ENCODE data around the gene ZNF646. TPM values are rescaled to one million over a fixed set of nuclear protein-coding genes. Genes with fewer than 3 reads are reported as not detected.

Gene ZNF646
- total RNA-seq, 4 donors from 2014 or later = 12.0 to 26.7 (median 23.5) TPM

DNA sequence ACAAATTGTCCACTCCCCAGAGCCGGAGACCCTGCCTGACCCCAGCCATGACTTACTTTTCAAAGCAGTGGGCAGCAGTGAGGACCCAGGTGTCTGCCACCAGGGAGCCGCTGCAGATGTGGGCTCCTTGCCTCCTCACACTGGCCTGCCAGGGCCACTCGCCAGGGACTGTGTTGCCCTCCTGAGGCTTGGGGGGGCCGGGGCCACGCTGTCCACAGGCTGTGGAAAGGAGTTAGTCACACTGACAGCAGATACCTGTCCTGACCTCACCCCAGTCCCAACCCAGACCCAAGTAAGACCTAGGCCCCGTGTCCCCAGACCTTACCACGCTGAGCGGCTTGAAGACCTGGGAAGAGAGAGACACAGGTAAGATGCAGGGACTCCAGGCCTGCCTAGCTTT is 13.3 kb downstream of the ZNF646 start:
- in situ Hi-C loops (cut with MboI; ENCODE audit: low pct_ligation_motif_present in 1 of 4, low pct_unique_long_range_greater_than_20kb in 1 of 4, low sequenced_read_pairs in 3 of 4) = no loop called here

DNA sequence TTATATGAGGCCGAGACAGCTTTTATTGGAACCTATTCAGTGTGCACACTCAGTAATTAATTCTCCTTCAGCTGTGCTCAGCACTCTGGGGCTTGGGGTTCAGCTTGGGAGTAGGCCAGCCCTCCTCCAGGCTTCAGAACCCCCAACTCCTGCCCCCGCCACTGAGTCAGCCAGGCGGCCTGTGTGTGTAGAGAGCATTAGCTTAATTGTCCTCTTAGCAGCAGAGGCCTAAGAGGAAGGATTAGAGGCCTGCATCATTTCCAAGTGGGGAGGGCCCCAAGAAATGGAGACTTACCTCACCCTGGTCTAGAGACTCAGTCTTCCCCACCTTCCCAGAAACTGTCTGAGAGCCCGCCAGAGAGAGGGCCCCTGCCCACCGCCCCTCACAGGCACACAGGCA is 13.7 kb downstream of the ZNF646 start:
- in situ Hi-C loops (cut with MboI; ENCODE audit: low pct_ligation_motif_present in 1 of 4, low pct_unique_long_range_greater_than_20kb in 1 of 4, low sequenced_read_pairs in 3 of 4) (no loop called here), intact Hi-C loops (cut with DNase I; ENCODE audit: low total_unique reads) (no loop called here)
- TF ChIP-seq EP300 (IDR thresholded peaks at IDR 0.05; ENCODE audit: low read depth) (no peak), CTCF (IDR thresholded peaks at IDR 0.05) (no peak), POLR2A (IDR thresholded peaks at IDR 0.05) (no peak), POLR2AphosphoS5 (IDR thresholded peaks at IDR 0.05) (no peak)
- H3K27me3 ChIP-seq = no peaks in the 10 kb centered on the region
- H3K27ac ChIP-seq = no peak overlapping the region
- H3K4me3 ChIP-seq = no peak overlapping the region
- H3K36me3 ChIP-seq = no peaks in the 10 kb centered on the region
- peaks cover 0 to 2% (median 1%) of the 10 kb centered on the region in 4 donors for H3K4me1 ChIP-seq
- WGBS, 2 donors (ENCODE audit: low coverage in 1 of 2) = 20 to 86% methylated on average over 1 to 5 of the region's 5 CpGs
- DNase-seq = no peak
- H3K9me3 ChIP-seq = no peaks in the 10 kb centered on the region

More for the DNA sequence above, 13.3 kb downstream of the ZNF646 start:
- DNase-seq = no peak
- no peak overlapping the region for H3K27ac ChIP-seq
- no peaks in the 10 kb centered on the region for H3K36me3 ChIP-seq
- H3K4me1 ChIP-seq = no peaks in the 10 kb centered on the region
- H3K27me3 ChIP-seq = no peaks in the 10 kb centered on the region
- TF ChIP-seq CTCF (IDR thresholded peaks at IDR 0.05) (no peak), POLR2AphosphoS5 (IDR thresholded peaks at IDR 0.05) (no peak), EP300 (IDR thresholded peaks at IDR 0.05; ENCODE audit: low read depth) (no peak), POLR2A (IDR thresholded peaks at IDR 0.05) (no peak)
- no peak overlapping the region for H3K4me3 ChIP-seq
- 92 to 100% methylated on average over 3 to 5 of the region's 8 CpGs for WGBS, 2 donors (ENCODE audit: low coverage in 1 of 2)
- intact Hi-C loops (cut with DNase I; ENCODE audit: low total_unique reads) = no loop called here
- H3K9me3 ChIP-seq = no peaks in the 10 kb centered on the region

DNA sequence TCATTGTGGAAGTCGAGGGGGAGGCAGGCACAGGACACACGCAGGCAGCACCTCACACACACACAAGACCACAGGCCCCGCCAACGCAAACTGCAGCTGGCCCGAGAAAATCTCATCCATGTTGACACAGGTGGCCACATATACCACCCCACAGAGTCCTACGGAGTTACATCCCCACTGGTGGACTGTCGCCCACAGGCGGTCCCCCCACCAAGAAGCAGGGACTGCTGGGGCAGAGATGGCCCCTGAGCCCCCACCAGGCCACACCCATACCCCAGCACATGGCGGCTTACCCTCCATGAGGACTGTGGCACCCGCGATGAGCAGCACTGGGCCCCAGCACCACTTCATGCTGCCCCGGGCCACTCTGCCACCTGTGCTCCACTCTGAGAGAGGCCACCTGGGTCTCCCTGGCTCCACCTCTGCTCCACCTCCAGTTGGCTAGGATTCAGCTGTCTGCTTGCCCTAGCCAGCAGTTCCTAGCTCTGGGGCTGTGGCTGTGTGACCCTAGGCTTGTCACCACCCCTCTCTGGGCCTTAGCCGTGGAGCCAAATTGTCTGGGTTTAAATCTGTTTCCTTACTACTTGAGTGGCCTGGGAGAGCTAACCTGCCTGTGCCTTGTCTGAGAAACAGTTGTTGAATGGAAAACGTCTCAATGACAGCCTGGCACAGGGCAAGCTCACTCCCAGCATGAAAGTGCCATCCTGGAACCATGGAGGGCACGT is 14.4 kb downstream of the ZNF646 start, which contains the start of gene PRSS53:
PRSS53 (minus strand) TSS at position 485 of the 725 bp plus-strand sequence; CDS start at position 351, 134 bp downstream.
- in situ Hi-C loops (cut with MboI; ENCODE audit: low pct_ligation_motif_present in 1 of 4, low pct_unique_long_range_greater_than_20kb in 1 of 4, low sequenced_read_pairs in 3 of 4) = no loop called here
- Histone ChIP-seq H3K27ac (no peak within 1 kb of the TSS), H3K27me3 (no peaks in the 10 kb centered on the region), H3K9me3 (no peaks in the 10 kb centered on the region), H3K4me3 (no peak within 1 kb of the TSS), H3K36me3 (no peaks in the 10 kb centered on the region), H3K4me1 (peaks cover 5 to 8% (median 6%) of the 10 kb centered on the region in 4 donors)
- WGBS, 2 donors (ENCODE audit: low coverage in 1 of 2) = 76 to 78% methylated on average over 2 to 15 of the region's 15 CpGs
- intact Hi-C loops (cut with DNase I; ENCODE audit: low total_unique reads) = no loop called here
- DNase-seq = no peak
- no peak for TF ChIP-seq POLR2A (IDR thresholded peaks at IDR 0.05)

- intact Hi-C loops (cut with DNase I; ENCODE audit: low total_unique reads) = no loop called here
- H3K4me1 ChIP-seq = peaks cover 6 to 12% (median 11%) of the 10 kb centered on the region in 4 donors
Measured at GRCh38 chr16:31089199-31089598, 15.0 kb downstream of the ZNF646 start.

More at GRCh38 chr16:31089199-31089598, 15.0 kb downstream of the ZNF646 start:
- in situ Hi-C loops (cut with MboI; ENCODE audit: low pct_ligation_motif_present in 1 of 4, low pct_unique_long_range_greater_than_20kb in 1 of 4, low sequenced_read_pairs in 3 of 4) = no loop called here
- Histone ChIP-seq H3K4me3 (no peak overlapping the region), H3K9me3 (no peaks in the 10 kb centered on the region), H3K36me3 (no peaks in the 10 kb centered on the region), H3K27me3 (no peaks in the 10 kb centered on the region), H3K27ac (no peak overlapping the region)
- DNase-seq = no peak
- 95% methylated on average over 4 of the region's 8 CpGs; no CpG with 5 or more reads in 1 of the 2 donors for WGBS, 2 donors (ENCODE audit: low coverage in 1 of 2)
- TF ChIP-seq POLR2A (IDR thresholded peaks at IDR 0.05) (no peak), EP300 (IDR thresholded peaks at IDR 0.05; ENCODE audit: low read depth) (no peak), CTCF (IDR thresholded peaks at IDR 0.05) (no peak), POLR2AphosphoS5 (IDR thresholded peaks at IDR 0.05) (no peak)

All from transverse colon (tissue), 4 donors.